H4 (cell line): ENCODE measurements around the gene TMEFF2. TPM values are rescaled to one million over a fixed set of nuclear protein-coding genes. Genes with fewer than 3 reads are reported as not detected.
A peak's percentile ranks its signal among the peaks of the same experiment; 100 is the strongest.

ENCODE experiments used
- DNase-seq: peaks from one replicate; pipeline ENCODE4 v3.0.0-alpha.2; 2015; ENCODE audit warnings: low spot score
- total RNA-seq: library from RNA; depleted of rRNA; stranded (reverse); fragments of >200 nt; shearing (Covaris generic); gene quantifications from 2 replicates; pipeline ENCODE4 v1.2.3, GENCODE V29; 2014; rRNA removed

TMEFF2 gene, protein sequence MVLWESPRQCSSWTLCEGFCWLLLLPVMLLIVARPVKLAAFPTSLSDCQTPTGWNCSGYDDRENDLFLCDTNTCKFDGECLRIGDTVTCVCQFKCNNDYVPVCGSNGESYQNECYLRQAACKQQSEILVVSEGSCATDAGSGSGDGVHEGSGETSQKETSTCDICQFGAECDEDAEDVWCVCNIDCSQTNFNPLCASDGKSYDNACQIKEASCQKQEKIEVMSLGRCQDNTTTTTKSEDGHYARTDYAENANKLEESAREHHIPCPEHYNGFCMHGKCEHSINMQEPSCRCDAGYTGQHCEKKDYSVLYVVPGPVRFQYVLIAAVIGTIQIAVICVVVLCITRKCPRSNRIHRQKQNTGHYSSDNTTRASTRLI
- 5.0 TPM in 2 replicates for total RNA-seq

DNA sequence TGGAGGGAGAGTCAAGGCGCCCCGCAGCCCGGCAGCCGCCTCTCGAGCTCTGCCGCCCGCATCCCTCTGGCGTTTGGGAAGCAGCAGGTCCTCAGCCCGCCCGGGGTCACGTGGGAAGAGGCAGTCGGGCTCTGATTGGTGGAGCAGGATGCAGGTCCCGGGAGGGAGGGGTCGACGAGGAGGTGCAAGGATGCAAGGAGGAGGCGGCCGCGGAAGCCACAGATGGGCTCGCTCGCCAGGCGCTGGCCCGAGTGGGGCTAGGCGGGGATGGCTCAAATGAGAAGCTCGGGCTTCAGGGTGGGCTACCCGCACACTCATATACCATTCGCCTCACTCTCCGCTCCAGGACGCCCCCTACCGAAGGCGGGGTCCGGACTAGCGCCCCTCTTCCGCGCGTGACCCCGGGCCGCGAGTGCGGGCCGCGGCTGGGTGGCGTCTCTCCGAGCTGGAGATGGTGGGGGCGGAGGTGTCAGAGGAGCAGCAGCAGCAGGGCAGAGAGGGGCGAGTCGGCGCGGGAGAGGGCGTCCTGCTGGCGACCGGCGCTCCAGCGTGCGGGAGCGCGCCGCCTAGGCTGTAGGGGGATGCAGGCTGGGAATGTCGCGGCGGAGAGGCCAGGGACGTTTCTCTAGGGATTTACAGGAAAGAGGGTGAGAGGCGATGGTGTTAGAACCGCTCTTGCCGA, at the start of gene TMEFF2:
TSS of gene TMEFF2 (minus strand) at position 68 of the 682 bp plus-strand sequence. CDS start 409 bp downstream, outside the sequence.
- DNase-seq, result peak; percentile 89

DNA sequence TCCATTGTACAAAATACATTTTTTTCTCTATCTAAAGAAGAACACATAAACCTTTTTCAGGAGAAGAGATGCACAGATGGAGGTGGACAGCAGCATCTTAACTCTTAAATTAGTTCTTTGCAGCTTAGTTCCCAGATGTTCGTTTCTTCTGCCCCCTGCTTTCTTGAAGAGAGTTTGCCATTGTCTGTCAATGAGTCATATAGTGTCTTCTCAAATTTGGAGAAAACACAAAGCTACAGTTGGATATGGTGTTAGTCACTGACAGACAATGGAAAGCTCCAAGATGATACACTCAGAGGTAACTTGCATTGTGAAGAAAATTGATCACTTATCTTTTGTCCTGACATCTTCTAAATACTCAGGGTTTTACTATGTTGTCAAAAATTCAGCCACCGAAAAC, 48.8 kb upstream of the TMEFF2 start:
- no peak for DNase-seq

DNA sequence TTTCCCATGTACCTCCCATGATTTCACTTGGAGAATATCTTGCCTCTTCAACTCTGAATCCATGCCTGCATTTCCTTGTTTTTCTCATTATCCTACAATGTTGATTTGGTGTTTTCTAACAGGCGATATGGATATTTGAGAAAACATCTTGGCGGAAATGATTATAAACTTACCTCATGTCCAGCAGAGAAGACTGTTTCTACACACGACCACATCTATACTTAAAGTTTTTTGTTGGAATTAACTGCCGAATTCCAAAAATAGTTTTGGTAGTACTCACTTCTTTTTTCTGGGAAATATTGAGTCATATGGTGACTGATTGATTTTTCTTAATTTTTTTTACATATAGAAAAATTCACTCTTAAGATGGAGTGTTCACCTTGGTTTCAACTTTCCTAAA, 41.4 kb upstream of the TMEFF2 start:
- peak; percentile 4 for DNase-seq

DNA sequence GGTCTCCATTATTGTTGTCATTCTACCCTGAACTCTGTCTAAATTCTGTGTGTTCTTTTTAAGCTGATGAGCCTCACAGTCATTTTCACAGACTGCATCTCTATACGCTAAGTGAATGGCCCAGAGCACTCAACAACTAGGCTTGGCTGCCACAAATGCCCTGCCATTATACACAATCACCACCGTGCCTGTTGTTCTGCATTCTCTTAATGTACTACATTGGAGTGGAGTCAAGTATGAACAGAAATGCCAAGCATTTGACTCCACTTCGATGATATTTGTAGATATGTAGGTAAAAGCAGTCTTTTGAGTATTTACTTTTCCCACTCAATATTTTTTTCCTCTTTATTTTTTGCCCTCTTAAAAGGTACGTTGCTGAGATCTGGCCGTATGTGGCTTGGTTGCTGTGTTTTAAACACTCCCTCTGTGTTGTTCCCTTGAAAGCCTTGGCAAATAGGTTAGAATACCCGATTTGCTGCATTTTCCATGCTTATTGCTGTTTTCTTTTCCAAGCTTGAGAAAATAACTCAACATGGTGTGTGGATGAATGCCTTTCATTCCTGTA, 36.2 kb upstream of the TMEFF2 start:
- DNase-seq, result no peak

DNA sequence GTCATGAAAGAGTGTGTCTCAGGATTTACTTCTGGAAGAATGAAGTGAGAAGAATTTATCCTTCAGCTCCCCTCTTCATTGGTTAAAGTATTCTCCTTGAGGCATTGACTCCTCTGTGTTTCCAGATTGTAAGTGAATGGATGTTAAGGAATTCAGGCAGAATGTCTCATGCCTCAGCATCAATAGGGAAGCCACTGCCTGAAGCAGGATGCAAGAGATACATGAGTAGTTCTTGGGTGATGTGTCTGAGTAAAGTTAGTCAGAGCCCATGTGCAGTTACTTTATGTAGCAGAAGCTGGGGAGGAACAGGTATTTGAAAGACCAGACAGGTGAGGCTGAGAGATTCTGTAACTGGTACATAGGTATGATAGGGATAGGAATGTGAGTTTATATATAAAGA, 34.0 kb upstream of the TMEFF2 start:
- no peak for DNase-seq

DNA sequence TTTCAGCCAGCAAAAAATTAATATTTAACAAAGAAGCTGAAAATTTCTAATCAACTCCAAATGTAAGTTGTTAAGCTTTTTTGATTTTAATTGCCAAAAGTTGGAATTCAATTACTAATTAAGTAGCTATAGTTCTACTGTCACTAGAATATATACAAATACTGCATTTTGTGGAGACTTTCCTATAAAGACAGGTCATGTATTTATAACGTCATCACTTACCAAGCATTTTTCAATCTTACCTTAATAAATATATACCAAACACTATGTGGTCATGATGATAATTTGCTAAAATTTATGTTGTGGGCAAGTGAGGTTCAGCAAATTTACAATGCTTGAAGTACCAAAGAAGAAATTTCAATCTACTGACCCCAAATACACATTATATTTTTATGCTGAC, 24.2 kb upstream of the TMEFF2 start:
- no peak for DNase-seq

DNA sequence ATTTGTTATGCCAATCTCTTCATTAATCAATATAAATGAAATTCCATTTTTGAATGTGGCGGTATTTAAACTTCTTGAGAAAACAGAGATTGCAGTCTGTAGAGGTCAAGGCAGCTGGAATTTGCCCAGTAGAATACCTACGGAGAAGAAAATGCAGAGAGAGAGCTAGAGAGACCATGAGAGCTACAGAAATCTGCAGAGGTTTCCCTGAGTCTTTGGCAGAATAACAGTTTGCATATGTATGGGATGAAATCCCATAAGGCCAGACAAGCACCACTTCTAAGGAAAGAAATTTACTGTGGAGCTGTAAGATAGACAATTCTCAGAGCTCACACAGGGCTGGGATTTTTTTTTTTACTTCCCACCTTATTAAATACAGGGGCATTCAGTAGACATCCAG, 23.6 kb upstream of the TMEFF2 start:
- DNase-seq, result no peak

DNA sequence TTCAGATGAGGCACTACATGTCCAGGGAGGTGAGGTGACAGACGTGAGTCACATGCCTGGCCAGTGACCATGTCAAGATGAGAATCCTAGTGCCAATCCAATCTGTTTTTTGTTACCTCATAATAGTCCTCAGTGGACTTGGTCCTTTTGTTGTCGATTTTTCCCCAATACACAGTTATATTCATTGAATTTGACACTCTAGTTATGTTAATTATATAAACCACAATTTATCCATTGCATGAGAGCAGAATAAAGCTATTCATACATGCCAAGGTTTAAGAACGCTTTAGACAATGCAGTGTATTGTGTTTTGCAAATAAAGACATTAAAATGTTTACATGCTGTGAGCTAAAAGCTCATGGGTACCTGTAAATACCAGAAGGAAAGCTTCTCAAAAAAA, 21.6 kb upstream of the TMEFF2 start:
- no peak for DNase-seq

DNA sequence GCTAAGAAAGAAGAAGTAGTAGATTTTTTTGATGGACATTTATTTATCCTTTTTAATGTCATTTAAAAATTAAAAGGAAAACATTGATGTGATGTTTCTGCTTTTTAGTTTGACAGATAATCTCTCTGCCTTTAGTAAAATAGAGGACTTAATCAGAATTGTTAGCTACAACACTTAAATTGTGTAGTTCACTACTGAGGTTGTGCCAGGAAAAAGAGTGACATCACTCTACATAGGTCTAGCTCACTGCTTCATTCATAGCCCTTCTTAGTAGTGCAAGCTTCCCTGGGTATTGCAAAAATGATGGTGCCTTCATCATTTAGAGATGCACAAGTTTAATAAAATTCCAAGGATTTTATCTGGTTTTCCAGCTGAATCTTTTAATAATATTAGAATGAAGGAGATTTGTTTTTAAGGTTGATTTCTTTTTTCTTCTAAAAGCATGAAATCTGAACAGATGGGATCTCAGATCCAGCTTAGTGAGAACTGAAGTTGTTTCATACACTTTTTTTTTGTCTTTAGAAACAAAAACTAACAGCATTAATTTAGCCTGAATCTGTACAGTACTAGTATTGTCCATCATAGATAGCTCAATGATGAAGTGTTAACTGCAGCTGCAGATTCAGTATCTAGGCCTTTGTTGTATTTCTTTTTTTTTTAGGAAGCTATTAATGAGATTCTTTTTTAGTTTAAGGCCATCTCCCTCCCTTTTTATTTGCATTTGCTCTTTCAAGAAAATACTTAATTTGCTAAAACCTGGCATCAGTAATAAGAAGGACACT, 20.6 kb upstream of the TMEFF2 start:
- no peak for DNase-seq

DNA sequence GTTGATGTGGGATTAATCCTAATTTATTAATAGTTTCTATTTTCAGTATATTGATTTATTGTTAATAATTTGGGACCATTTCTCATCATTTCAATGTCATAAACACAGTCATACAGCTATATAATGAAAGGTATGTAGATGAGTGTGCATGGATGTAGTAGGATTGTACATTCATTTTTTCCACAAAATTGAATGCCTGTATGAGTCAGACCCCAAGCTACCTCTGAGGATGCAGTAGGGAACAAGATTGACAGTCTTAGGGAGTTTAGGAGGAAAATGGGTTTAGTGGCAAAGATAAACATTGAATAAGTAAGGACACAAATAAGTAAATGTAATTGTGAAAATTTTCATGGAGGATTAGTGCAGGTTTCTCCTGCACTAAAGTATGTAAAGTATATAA, 14.1 kb upstream of the TMEFF2 start:
- no peak for DNase-seq

DNA sequence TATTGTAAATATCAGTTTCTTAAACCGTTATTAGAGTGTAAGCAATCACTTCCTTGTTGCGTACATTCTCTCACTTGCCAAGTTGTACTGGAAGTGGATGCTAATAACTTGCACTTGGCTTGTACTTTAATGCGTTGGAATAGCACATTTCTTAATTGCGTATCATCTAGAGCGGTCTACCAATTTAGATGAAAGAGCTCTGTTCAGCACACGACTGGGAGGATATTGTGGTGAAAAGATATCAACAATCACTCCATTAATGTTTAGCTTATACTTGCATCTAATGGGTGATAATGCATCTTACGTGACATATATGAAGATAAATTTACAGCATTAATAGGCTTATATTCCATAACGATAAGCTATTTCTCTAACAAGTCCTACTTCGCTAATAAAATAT, 11.7 kb upstream of the TMEFF2 start:
- no peak for DNase-seq

DNA sequence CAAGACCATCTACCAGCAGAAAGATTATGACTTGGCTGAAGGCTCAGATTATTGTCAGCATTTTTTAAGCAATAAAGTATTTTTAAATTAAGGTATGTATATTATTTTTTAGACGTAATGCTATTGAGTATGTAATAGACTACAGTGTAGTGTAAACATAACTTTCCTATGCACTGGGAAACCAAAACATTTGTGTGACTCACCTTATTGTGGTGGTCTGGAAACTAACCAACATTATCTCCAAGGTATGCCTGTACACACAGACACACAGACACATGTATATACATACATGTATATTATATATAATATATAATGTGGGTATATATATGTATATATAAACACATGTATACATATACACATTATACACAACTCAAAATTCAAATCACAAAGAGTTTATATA, 9.1 kb upstream of the TMEFF2 start:
- no peak for DNase-seq

DNA sequence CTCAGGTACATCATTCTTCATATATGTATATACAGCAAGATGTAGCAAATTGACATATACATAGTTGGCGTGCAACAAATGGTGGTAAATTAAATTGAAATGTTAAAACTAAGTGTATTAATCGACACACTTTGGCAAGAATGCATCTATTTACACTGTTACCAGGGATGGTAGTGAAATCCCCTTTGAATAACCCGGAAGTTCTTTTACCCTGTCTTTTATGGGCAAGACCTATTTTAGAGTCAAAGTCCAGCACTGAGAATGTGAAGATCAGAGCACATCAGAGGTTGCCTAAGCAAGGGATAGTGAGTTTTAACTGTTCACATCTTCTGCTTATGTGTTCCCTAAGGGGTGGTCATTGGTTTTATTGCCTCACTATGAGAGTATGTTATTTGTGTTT, 7.6 kb upstream of the TMEFF2 start:
- no peak for DNase-seq

DNA sequence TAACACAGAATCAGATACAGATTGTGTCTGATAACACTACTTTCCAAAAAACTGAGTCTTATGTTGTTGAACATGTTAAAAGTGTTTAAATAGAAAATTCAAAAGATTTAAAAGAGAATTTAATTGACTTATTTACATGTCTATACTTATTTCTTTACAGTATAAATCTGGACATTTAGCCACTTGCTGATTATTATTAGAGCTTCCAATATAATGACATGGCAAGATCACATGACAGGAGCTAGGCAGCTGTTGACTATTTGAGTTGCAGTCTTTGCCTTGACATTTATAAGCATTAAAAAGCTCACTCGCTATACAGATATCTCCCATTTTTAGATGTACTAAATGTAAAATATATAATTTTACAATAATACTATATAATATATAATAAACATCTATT, 6.4 kb upstream of the TMEFF2 start:
- DNase-seq, result no peak

DNA sequence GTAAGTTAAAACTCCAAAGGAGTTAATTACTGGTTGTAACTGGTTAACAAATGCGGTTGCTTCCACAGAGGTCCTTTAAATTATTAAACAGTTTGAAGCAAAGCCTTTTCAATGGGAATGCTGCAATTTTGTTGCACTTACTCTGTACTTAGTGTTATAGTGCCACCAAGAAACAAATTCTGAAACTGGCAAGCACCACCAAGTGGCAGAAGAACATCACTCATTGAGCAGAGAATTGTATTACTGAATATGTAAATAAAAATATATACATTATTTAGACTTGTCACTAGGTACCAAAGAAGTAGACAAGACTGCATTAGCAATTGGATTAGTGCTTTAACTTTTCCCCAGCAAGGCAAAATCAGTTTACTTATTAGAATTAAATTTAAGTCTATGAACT, 2.6 kb upstream of the TMEFF2 start:
- DNase-seq, result peak; percentile 14

DNA sequence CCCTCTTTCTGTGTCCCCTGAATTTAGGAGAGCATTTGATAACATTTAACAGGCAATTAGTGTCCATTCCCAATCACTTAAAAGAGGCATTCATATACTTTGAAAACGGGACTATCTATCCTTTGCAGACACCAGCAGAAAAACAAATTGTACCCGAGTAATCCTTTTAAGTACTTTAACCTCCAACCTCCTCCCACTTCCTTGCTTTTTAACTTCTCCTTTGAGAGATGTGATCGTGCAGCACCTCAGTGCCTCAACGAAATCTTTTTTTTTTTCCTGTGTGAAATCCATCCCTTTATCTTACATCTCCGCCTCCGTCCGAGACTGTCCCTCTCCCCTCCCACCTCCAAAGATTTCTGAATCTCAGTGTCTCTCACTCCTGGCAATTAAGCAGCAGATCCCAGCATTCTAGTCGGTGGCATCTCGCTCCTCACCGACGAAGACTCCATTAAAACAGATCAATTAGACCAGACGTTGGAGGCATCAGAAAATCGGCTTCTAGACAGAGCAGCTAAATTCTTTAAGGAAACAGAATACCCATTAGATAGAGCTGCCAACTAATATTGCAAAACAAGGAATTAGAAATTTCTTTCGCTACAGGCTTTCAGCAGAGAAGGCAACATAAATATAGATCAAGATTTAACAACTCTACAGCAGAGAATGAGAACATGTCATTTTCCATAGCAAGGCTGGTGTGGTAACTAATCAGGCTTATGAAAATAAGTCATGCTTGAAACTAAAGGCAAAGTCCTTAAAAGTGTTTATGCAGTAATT, 1.9 kb upstream of the TMEFF2 start:
- DNase-seq, result no peak

DNA sequence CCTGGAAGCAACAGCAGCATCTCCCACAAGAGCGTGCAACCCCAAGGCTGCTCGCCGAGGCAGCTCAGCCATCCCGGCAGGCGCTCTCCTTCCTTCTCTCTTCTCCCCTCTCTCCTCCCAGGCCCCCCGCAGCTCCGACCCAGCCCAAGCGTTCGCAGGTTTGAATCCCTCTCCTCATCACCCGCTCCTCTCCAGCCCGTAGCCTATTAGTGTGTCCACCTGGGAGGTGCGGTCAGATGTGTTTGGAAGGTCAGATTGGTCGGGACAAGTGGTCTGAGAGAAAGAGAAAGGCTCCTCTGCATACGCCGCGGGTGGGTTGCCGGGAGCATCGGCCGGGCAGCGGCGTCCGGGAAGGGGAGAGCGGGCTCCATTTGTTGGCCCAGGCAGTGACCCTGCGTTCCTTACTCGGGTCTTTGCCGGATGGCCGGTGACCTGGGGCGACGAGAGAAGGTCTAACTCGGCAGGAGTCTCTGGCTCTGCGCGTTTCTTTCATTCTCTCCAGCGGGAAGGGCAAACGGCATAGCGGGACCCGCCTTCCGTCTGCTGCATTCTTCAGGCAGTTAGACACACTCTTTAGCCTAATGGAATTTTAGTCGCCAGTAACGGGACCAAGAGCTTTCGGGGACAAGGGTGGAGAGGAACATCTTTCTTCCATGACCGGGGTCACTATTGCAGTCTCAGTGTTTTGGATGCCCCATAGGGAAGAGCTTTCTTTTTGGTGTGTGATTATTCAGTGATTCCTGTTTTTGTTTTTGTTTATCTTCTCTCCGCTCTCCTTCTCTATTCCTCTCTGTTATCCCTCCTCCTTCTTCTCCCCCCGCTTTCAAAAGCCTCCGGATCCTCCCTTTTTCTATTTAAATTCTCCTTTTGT, 1.1 kb upstream of the TMEFF2 start:
- DNase-seq, result no peak

DNA sequence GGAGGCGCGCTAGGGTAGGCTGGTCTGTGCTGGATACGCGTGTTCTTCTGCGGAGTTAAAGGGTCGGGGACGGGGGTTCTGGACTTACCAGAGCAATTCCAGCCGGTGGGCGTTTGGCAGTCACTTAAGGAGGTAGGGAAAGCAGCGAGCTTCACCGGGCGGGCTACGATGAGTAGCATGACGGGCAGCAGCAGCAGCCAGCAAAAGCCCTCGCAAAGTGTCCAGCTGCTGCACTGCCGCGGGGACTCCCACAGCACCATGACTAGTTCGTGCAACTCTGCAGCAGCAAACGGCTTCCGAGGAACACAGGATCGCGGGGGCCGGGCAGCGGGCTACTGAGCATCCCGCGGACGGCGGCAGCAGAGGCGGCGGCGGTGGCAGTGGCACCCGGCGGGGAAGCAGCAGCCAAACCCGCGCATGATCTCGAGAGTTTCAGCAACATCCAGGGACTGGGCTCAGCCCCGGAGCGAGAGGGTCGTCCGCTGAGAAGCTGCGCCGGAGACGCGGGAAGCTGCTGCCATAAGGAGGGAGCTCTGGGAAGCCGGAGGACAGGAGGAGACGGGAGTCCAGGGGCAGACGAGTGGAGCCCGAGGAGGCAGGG, 368 bp downstream of the TMEFF2 start:
- DNase-seq, result no peak

DNA sequence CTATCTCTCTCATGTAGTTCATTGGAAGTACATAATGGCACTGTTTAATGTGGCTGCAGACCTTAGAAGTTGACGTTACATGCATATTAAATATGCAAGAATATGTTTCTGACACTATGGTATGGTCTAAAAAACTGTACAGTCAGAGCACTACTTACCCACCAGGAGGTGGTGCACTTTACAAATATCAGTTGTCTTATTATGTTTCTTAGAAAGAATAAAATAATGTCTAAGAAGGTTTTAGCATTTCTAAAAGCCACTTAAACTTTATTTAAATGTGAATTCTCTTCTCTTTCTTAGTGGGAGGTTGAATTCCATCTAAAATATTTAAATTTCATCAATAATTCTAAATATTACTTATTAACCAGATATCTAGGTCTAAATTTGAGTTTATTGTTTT, 4.3 kb downstream of the TMEFF2 start:
- peak; percentile 44 for DNase-seq

DNA sequence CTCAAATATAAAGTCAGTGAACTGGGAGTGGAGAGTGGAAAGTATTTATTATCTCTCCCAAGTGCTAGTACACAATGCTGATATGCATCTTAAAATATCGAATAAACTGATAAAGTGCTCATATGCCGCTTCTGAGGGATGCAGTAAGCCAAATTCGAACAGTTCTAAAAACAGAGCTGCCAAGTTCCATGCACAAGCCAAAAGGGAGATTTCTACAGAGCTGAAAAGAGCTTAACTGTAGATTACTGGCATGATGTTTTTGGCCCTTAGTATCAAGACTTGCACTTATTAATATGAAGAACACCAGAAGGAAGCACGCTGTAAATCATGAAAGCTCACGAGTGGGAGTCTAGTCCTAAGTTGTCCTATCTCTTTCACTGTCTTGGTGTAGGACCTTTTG, 7.9 kb downstream of the TMEFF2 start:
- no peak for DNase-seq
